GM21576 (cell line): ENCODE measurements around the gene MC1R.
"Not testable (repeated sequence)": the region's sequence is repeated elsewhere in the genome, so short reads cannot be mapped to it uniquely, and the experiment has no call there.

ENCODE experiments used
- ATAC-seq: cut with Tn5 transposase; IDR thresholded peaks from one replicate; pipeline ENCODE4 v1.9.1; 2021; ENCODE audit warnings: mild to moderate bottlenecking, moderate library complexity; ENCODE audit not compliant: unreplicated experiment

MC1R gene

GRCh38 chr16:89957216-89957785 lies 38.6 kb downstream of the MC1R start:
- ATAC-seq, result no peak

GRCh38 chr16:89958068-89958467 lies 39.4 kb downstream of the MC1R start:
- no peak for ATAC-seq

- no peak for ATAC-seq
Observed at GRCh38 chr16:89958596-89958995, 39.9 kb downstream of the MC1R start.

GRCh38 chr16:89960966-89961365 lies 42.3 kb downstream of the MC1R start:
- no peak for ATAC-seq

GRCh38 chr16:89961920-89962319 lies 43.3 kb downstream of the MC1R start:
- ATAC-seq, result no peak

GRCh38 chr16:89962754-89963498 lies 44.3 kb downstream of the MC1R start:
- no peak for ATAC-seq

GRCh38 chr16:89964201-89964600 lies 45.5 kb downstream of the MC1R start:
- no peak for ATAC-seq

GRCh38 chr16:89965447-89966225 lies 47.0 kb downstream of the MC1R start:
- ATAC-seq, result no peak

GRCh38 chr16:89966756-89967155 lies 48.1 kb downstream of the MC1R start:
- no peak for ATAC-seq

- not testable (repeated sequence) for ATAC-seq
Observed at GRCh38 chr16:89967436-89967835, 48.8 kb downstream of the MC1R start.

GRCh38 chr16:89968074-89968473 lies 49.4 kb downstream of the MC1R start:
- ATAC-seq, result not testable (repeated sequence)

GRCh38 chr16:89969741-89970410 lies 51.2 kb downstream of the MC1R start:
- no peak for ATAC-seq
